IgD-negative memory B cell (primary cell): ENCODE data around the gene CAPN5. TPM values are rescaled to one million over a fixed set of nuclear protein-coding genes. Genes with fewer than 3 reads are reported as not detected.

Source experiments
- H3K27ac Mint-ChIP-seq, 3 donors: one replicate each; pipeline ENCODE4 v1.8.0; 2020 to 2022; ENCODE audit warnings: mild to moderate bottlenecking in 3 of 3, mixed read lengths in 3 of 3, moderate library complexity in 1 of 3
- H3K27me3 Mint-ChIP-seq: one replicate; pipeline ENCODE4 v1.8.0; 2021; ENCODE audit warnings: mixed read lengths
- H3K36me3 Mint-ChIP-seq: one replicate; pipeline ENCODE4 v1.8.0; 2020; ENCODE audit warnings: mild to moderate bottlenecking, mixed read lengths
- H3K4me1 Mint-ChIP-seq, 3 donors: one replicate each; pipeline ENCODE4 v1.8.0; 2020 to 2022; ENCODE audit warnings: mixed read lengths in 3 of 3, mild to moderate bottlenecking in 1 of 3
- H3K4me3 Mint-ChIP-seq, 4 donors: one replicate each; pipeline ENCODE4 v1.8.0; 2020 to 2022; ENCODE audit warnings: mild to moderate bottlenecking in 4 of 4, mixed read lengths in 4 of 4, moderate library complexity in 3 of 4
- H3K9me3 Mint-ChIP-seq, 3 donors: one replicate each; pipeline ENCODE4 v1.8.0; 2020 to 2021; ENCODE audit warnings: mixed read lengths in 3 of 3, mild to moderate bottlenecking in 1 of 3
- polyA plus RNA-seq: library from polyadenylated mRNA; unstranded; fragments of 300-500 nt; fragmentation: Illumina TruSeq; gene quantifications from one replicate; pipeline ENCODE4 v1.2.3, GENCODE V29; 2021

The CAPN5 gene
- polyA plus RNA-seq, 1 donor from 2014 or later: 1.1 TPM

DNA sequence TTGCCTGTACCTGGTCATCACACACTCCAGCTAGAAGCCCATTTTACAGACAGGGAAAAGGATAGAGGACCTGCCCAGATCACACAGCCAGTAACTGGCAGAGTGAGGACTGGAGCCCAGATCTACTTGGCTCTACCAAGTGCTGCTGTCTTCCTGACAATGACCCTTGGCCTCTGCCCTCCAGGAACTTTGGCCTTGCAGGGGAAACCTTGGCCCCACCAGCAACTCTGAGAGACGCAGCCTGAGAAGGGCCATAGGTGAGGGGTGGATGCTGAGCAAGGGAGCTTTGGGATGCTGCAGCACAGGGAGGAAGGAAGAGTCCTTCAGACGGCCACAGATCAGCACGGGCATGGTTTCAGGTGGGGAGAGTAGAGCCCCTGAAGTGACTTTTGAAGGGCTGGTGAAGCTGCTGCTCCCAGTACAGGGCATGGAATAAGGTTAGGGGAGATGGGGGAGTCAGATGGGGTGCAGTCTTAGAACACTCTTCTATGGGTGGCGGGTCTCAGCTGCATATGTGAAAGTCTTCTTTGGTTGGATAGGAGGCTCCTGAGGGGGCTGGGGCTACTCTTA is 2.0 kb upstream of the CAPN5 start:
- H3K27me3 Mint-ChIP-seq: peaks cover 4% of the 10 kb centered on the region
- H3K27ac Mint-ChIP-seq: peak overlapping the region in 2 of 3 donors; percentile 14 to 65
- H3K4me1 Mint-ChIP-seq: peaks cover 3 to 9% (median 3%) of the 10 kb centered on the region in 3 donors
- no peaks in the 10 kb centered on the region for H3K36me3 Mint-ChIP-seq
- H3K4me3 Mint-ChIP-seq: peak overlapping the region in 3 of 4 donors; percentile 8 to 99 (median 78)
- H3K9me3 Mint-ChIP-seq: peaks cover 0 to 9% (median 4%) of the 10 kb centered on the region in 3 donors

DNA sequence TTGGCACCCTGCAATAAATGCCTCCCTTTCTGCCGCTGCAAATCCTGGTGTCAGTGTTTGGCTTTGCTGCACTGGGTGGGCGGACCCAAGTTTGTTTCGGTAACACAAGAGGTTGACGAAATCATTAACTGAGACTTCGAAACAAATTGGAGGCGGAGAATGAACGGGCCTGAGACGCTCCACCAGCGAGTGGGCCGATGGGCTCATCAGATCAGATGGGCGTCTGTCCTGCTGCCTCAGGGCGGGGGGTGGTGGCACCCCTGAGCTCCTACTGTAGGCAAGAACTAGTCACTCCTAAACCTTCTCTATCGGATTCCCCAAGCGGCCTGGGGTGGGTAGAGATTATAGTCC is 918 bp upstream of the CAPN5 start:
- no peaks in the 10 kb centered on the region for H3K36me3 Mint-ChIP-seq
- H3K27me3 Mint-ChIP-seq: peaks cover 4% of the 10 kb centered on the region
- H3K27ac Mint-ChIP-seq: peak overlapping the region; percentile 41 to 94 (median 59)
- H3K9me3 Mint-ChIP-seq: peaks cover 0 to 6% (median 0%) of the 10 kb centered on the region in 3 donors
- H3K4me1 Mint-ChIP-seq: peaks cover 3 to 9% (median 3%) of the 10 kb centered on the region in 3 donors
- H3K4me3 Mint-ChIP-seq: peak overlapping the region; percentile 82 to 99 (median 90)

DNA sequence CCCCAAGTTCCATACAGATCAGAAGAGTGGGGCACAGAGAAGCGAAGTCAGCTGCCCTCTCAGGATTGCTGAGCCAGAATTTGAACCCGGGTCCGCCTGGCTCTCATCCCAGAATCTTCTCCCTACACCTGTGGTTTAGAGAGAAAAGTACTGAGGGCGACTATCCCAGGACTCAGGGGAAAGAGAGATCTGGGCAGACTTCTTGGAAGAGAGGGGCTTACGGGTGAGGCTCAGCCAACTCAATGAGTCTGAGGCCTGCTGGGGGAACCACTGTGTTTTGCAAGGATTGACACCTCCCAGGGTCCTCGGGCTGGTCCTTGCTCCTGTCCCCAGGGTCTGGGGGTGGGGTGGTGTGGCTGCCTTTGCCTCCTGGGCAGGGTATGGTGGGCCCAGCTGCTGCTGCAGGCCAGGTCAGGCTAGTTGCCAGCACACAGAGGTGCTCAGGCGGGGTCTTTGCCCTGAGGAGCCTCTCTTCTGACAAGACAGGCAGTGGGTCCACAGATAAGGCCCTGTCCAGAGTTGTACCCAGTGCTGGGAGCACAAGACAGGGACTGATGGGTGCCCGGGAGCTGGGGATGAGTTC is 1.2 kb downstream of the CAPN5 start:
- H3K4me3 Mint-ChIP-seq: peak overlapping the region in 3 of 4 donors; percentile 76 to 90 (median 85)
- H3K27ac Mint-ChIP-seq: peak overlapping the region; percentile 16 to 88 (median 64)
- no peaks in the 10 kb centered on the region for H3K36me3 Mint-ChIP-seq
- peaks cover 0 to 2% (median 0%) of the 10 kb centered on the region in 3 donors for H3K9me3 Mint-ChIP-seq
- H3K27me3 Mint-ChIP-seq: no peaks in the 10 kb centered on the region
- H3K4me1 Mint-ChIP-seq: peaks cover 3 to 9% (median 8%) of the 10 kb centered on the region in 3 donors

DNA sequence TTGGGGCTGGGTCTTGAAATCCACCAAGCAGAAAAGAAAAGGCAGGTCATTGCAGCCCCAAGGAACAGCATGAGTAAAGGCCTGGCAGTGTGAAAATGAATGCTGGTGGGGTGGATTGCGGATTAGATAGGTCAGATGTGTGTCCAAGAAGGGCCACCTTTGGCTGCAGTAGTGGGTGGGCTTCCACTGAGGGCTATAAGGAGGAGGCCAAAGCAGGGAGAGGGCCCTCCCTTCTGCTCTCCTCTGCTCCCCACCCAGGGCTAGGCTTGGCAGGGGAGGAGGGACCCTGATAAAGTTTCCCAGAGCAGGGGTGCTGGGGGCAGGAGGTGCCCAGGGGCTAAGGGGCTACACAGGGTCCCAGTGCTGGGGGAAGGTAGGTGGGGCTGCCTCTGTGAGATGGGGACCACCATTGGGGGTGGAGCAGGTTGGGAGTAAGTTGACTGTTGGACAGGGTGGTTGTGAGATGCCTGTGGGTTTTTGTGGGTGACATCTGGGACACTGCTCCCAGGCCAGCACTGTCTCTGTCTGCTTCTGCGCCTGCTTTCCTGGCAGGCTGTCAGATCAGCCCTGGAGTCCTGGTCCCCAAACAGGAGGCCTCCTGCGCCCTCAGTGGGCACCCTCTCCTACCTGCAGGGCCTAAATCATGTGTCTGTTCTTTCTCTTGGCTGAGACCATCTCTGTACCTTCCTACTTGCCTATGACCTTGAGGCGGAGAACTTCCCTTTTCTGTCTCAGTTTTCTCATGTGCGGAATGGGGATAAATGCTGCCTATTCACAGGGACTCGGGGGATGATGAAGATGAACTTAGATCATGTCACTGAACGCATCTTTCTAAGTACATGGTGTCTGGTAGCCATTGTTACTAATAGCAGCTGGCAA is 1.9 kb downstream of the CAPN5 start:
- Mint-ChIP-seq H3K9me3 (peaks cover 0 to 2% (median 0%) of the 10 kb centered on the region in 3 donors), H3K4me1 (peaks cover 3 to 9% (median 8%) of the 10 kb centered on the region in 3 donors), H3K27ac (peak overlapping the region in 1 of 3 donors; percentile 88), H3K27me3 (no peaks in the 10 kb centered on the region), H3K4me3 (peak overlapping the region in 3 of 4 donors; percentile 46 to 85 (median 70)), H3K36me3 (no peaks in the 10 kb centered on the region)

DNA sequence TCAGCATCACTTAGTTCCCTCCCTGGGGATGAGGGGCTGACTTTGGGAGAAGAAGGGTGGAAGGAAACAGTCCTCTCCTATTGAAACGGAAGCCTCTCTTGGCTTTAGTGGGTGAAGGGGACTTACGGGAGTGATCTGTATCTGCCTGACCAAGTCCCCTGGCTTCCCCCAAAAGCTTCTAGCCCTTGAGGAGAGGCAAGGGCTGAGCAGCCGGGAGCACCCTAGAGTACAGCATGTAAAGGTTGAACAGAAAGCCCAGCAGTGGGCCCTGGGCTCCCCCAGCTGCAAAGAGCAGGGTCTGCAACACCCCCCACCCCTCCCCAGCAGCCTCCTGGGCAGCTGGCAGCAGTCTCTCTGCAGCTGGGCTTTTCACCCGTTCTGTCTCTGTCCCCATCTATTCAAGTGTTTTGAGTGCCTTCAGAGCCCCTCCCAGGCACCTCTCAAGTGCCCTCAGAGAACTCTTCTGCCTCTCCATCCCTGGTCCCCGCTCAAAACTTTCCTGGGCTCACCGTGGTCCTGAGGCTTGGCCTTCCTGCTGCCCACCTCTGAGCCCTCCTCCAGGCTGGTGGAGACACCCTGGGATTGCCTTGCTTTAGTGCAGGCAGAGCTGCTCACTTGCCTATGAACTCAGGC is 2.7 kb downstream of the CAPN5 start:
- no peaks in the 10 kb centered on the region for H3K27me3 Mint-ChIP-seq
- H3K9me3 Mint-ChIP-seq: peaks cover 0 to 2% (median 0%) of the 10 kb centered on the region in 3 donors
- H3K36me3 Mint-ChIP-seq: no peaks in the 10 kb centered on the region
- no peak overlapping the region for H3K27ac Mint-ChIP-seq
- H3K4me1 Mint-ChIP-seq: peaks cover 3 to 9% (median 8%) of the 10 kb centered on the region in 3 donors
- peak overlapping the region in 2 of 4 donors; percentile 9 to 55 for H3K4me3 Mint-ChIP-seq

DNA sequence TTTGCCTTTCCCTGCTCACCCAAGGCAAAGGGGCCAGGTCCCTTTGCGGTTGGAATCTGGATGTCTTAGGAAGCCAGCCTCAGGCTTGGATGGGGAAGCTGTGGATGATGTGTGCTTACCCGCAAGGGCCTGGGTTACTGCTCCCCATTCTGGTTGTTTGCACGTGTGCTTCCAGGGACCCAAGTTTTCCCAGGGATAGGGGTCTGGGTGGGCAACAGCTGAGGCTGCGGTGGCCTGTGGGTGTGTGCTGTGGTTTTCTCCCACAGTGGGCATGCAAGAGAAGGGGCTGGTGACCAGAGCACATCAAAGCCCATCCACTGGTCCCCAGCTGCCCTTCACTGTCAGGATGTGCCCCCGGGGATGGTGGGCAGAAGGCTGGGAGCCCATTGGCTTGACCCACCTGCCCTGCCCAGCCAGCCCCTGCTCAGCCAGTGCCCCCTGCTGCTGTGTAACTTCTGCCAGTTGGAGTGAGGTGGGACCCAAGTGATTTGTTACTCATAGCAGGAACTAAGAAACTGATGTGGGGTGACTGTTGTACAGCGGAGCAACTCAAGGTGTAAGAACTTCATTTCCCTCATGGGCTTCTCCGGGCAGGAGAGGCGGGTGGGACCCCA is 3.3 kb downstream of the CAPN5 start:
- Mint-ChIP-seq H3K36me3 (no peaks in the 10 kb centered on the region), H3K4me3 (peak overlapping the region in 1 of 4 donors; percentile 38), H3K4me1 (peaks cover 3 to 9% (median 8%) of the 10 kb centered on the region in 3 donors), H3K27me3 (no peaks in the 10 kb centered on the region), H3K27ac (no peak overlapping the region), H3K9me3 (peaks cover 0 to 2% (median 0%) of the 10 kb centered on the region in 3 donors)

DNA sequence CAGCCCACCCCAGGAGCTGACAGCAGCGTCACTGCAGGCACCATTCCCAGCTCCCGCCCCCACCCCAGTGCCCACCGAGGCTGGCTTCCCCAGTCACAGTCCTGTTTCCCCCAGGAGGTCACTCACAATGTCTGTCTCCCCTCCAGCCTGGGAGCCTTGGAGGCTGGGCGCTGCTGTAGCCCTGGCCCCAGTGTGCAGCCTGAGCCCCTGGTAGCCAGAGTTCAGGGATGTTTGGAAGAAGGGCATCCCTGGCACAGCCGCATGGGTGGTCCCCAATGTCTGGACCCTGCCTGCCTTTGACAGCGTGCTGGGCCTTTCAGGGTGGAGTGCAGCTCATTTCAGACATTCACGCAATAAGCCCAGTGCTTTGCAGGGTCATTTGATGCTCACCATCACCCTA is 4.3 kb downstream of the CAPN5 start:
- Mint-ChIP-seq H3K4me1 (peaks cover 0 to 6% (median 1%) of the 10 kb centered on the region in 3 donors), H3K27me3 (no peaks in the 10 kb centered on the region), H3K4me3 (peak overlapping the region in 1 of 4 donors; percentile 17)

DNA sequence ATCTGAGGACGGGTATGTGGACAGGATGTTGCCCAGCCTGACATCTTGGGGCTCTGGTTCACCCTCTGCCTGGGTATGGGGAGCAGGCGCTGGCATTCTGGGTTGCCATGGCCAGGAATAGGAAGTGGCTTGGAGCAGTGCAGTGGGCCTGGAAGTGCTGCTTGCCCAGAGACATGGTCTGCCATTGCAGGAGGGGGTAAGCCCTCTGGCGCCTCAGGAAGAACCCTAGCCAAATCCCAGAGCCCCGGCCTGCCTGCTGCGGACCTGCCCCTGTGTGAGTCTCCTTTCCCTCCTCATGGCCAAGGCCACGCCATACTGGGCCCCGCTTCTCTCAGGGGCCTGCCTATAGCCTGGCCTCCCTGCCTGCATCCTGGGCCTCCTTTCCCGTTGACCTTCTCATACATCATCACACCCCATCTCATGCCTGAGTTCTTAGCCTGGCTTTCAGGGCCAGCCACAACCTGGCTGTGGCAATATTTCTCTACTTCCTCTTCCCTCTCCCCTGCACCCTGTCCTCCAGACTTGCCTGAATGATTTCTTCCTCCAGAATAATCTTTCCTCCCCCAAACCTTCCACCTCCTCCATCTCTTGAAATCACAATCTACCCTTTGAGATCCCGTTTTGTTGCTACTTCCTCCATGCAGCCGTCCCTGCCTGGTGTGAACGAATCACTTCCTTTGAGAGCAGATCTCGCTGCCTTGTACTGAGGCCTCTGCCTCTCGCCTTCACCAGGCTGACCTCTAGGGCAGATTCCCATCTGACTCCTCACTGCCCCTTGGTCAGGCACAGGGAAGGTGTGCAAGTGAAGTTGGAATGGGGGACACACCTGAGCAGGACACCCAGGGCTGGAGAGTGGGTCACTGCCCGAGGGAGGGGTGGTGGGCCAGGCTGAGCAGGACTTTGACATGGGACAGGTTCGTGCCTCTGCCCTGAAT is 5.2 kb downstream of the CAPN5 start:
- no peak overlapping the region for H3K4me3 Mint-ChIP-seq
- H3K9me3 Mint-ChIP-seq: peaks cover 0 to 2% (median 0%) of the 10 kb centered on the region in 3 donors
- no peaks in the 10 kb centered on the region for H3K36me3 Mint-ChIP-seq
- H3K27ac Mint-ChIP-seq: no peak overlapping the region
- no peaks in the 10 kb centered on the region for H3K27me3 Mint-ChIP-seq
- H3K4me1 Mint-ChIP-seq: peaks cover 0 to 6% (median 0%) of the 10 kb centered on the region in 3 donors

More for the DNA sequence above, 4.3 kb downstream of the CAPN5 start:
- Mint-ChIP-seq H3K36me3 (no peaks in the 10 kb centered on the region), H3K27ac (peak overlapping the region in 1 of 3 donors; percentile 83), H3K9me3 (peaks cover 0 to 2% (median 0%) of the 10 kb centered on the region in 3 donors)

DNA sequence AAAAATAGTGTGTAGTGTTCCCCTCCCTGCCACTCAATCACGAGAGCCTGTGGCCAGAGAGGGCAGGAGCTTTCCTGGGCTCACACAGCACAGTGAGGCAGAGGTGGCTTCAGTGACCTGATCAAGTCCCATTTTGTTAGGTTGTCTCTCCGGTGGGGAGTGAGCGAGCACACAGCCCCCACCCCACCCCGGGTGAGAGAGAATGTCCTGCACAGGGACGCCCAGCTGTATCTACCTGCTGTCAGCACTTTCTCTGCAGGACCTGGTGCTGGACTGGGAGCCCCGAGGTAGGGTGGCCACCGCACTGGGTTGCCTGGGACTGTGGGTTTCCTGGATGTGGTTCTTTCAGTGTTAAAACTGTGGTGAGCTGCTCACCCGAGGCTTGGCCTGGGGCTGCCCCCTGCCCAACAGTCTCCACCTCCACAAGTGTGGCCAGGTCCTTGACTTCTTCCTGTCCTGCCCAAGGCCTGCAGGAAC is 6.1 kb downstream of the CAPN5 start:
- Mint-ChIP-seq H3K4me1 (peaks cover 0 to 6% (median 0%) of the 10 kb centered on the region in 3 donors), H3K36me3 (no peaks in the 10 kb centered on the region)

DNA sequence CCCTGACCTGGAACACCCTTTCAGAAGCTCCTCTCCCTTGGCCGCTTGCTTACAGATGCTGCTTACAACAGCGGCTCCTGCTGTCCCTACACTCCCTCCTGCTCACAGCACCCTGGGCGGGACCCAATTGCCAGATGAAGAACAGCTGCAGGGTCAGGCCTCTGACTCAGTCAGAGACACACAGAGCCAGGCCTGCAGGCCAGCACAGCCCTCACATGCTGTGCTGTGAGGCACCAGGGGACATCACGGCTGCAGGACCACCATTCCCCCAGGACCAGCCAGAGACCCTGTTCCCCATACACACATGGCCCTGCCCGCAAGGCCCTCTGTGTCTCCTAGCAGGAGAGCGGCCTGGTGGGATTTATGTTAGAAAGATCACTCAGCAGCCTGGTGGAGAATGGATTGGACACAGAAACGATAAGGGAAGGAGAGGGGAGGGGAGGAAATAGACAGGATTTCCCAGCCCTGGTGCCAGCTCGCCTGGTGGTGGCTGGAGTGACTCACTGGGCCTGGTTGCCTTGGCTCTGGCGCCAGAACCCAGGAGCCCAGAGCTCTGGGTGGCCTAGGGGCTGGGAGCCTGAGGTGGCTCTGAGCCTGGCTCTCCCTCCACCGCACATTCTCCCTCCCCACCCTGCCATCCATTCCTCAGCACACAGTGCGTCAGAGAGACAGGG is 6.7 kb downstream of the CAPN5 start:
- H3K27ac Mint-ChIP-seq: no peak overlapping the region
- H3K9me3 Mint-ChIP-seq: peaks cover 0 to 2% (median 2%) of the 10 kb centered on the region in 3 donors
- peaks cover 0 to 6% (median 0%) of the 10 kb centered on the region in 3 donors for H3K4me1 Mint-ChIP-seq
- H3K4me3 Mint-ChIP-seq: peak overlapping the region in 1 of 4 donors; percentile 65
- H3K27me3 Mint-ChIP-seq: peaks cover 4% of the 10 kb centered on the region
- no peaks in the 10 kb centered on the region for H3K36me3 Mint-ChIP-seq

More for the DNA sequence above, 6.1 kb downstream of the CAPN5 start:
- Mint-ChIP-seq H3K27me3 (peaks cover 1% of the 10 kb centered on the region), H3K4me3 (no peak overlapping the region), H3K27ac (no peak overlapping the region), H3K9me3 (peaks cover 0 to 2% (median under 1%) of the 10 kb centered on the region in 3 donors)

DNA sequence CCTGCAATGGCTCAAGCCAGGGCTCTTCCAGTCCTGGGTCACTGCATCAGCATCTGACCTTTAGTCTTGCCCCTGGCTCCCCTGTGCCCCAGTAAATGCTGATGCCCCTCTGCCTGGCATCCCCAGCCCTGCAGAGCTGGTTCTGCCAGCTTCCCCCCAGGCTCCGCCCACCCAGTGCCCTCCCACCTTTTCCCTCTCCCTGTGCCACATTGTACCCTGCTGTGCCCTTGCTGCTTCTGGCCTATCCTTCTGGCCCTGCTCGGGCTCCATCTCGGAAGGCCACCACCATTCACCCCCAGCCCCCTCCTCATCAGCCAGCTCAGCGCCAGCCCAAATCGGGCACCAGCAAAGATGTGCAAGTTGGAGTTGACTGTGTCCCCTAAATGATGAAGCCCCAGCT is 7.4 kb downstream of the CAPN5 start:
- H3K4me1 Mint-ChIP-seq: peaks cover 0 to 6% (median 0%) of the 10 kb centered on the region in 3 donors
- H3K27ac Mint-ChIP-seq: peak overlapping the region in 1 of 3 donors; percentile 18
- H3K9me3 Mint-ChIP-seq: peaks cover 2 to 6% (median 6%) of the 10 kb centered on the region in 3 donors
- H3K36me3 Mint-ChIP-seq: no peaks in the 10 kb centered on the region
- H3K4me3 Mint-ChIP-seq: no peak overlapping the region
- peaks cover 4% of the 10 kb centered on the region for H3K27me3 Mint-ChIP-seq

DNA sequence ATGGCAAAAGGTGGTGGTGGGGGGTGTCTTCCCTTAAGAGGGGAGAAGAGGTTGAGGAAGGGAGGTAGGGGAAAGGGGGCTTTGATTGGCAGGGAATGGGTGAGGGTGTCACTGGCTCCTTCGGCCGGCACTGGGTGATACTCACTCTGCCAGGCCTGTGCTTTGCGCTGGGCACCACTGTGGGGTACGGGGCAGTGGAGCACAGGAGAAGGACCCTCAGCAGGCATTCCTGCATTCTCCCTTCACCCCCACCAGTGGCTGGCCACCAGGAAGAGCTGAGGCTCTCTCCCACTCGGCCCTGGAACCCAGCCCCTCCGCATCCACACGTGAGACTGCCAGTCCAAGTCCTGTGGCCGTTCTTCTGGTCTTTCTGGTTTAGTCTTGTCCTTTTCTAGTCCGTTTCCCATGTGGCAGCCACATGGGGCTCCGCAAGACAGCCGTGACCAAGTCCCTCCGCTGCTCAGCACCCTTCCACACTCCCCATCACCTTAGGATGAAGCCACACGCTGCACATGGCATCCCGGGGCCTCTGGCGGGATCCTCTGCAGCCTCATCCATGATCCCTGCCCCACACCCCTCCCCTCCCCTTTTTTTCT is 8.0 kb downstream of the CAPN5 start:
- Mint-ChIP-seq H3K27me3 (peaks cover 4% of the 10 kb centered on the region), H3K4me1 (peaks cover 0 to 6% (median 0%) of the 10 kb centered on the region in 3 donors)

More for the DNA sequence above, 8.0 kb downstream of the CAPN5 start:
- Mint-ChIP-seq H3K9me3 (peaks cover 2 to 7% (median 6%) of the 10 kb centered on the region in 3 donors), H3K27ac (no peak overlapping the region), H3K36me3 (no peaks in the 10 kb centered on the region), H3K4me3 (no peak overlapping the region)
